ENCODE results near the gene MYO18B.

DNA sequence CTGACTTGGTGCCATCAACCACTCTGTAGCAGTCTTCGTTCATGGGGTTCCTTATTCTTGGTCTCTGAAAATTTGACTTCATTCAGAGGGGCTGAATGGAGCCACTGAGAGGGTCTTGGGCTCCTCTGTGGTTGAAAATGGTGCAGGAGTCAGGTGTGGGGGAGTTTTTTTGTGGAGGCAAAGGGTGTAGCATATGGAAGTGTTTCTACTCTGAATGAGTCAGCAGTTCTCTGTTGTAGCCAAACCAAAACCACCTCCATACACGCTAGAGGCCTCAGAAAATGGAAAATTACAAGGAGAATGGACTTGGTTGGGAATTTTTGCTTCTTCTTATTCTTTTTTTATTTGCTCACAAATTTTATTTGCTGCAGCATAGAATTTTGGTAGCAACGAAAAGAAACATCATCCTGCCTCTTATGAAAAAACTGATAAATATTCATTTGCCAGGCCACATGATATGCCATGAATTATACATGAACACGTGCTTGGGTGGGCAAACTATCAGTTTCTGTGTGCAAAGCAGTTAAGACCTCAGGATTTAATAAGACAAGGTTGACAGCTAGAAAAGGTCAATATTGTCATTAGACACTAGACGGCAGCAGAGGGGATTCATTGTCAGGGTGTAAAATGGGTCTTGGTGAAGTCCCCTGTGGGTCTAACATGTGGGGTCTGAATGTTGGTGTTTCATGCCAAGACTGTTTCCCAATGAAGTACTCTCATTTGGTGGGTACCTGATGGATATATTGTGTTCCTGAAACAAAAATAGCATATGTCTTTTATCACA, 111.7 kb downstream of the MYO18B start:
- TF ChIP-seq, protein P1, sequence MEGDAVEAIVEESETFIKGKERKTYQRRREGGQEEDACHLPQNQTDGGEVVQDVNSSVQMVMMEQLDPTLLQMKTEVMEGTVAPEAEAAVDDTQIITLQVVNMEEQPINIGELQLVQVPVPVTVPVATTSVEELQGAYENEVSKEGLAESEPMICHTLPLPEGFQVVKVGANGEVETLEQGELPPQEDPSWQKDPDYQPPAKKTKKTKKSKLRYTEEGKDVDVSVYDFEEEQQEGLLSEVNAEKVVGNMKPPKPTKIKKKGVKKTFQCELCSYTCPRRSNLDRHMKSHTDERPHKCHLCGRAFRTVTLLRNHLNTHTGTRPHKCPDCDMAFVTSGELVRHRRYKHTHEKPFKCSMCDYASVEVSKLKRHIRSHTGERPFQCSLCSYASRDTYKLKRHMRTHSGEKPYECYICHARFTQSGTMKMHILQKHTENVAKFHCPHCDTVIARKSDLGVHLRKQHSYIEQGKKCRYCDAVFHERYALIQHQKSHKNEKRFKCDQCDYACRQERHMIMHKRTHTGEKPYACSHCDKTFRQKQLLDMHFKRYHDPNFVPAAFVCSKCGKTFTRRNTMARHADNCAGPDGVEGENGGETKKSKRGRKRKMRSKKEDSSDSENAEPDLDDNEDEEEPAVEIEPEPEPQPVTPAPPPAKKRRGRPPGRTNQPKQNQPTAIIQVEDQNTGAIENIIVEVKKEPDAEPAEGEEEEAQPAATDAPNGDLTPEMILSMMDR (conservative IDR thresholded peaks at IDR 0.05), result peak; percentile 59
- TF ChIP-seq ZFX (IDR thresholded peaks at IDR 0.05), result no peak

Measured in C4-2B (cell line).